ENCODE data around the gene PCDHB4.
"Not testable (repeated sequence)": the region's sequence is repeated elsewhere in the genome, so short reads cannot be mapped to it uniquely, and the experiment has no call there.

- not testable (repeated sequence) for TF ChIP-seq MYC (IDR thresholded peaks at IDR 0.05; ENCODE audit: low read depth, low read length); POLR2A (IDR thresholded peaks at IDR 0.05; ENCODE audit: extremely low read depth, insufficient read length); CTCF (IDR thresholded peaks at IDR 0.05; ENCODE audit: low read depth, low read length)
These were observed 25.4 kb upstream of the PCDHB4 start for GRCh38 chr5:141096181-141096580.

Measured in NB4 (cell line).